ENCODE results near the gene PAGR1. TPM values are rescaled to one million over a fixed set of nuclear protein-coding genes. Genes with fewer than 3 reads are reported as not detected.

Gene PAGR1
- total and polyA plus RNA-seq, 2 of the 8 experiments (the other 6 are each of a cell fraction or from before 2014, with no cell fraction given), result 35.4 to 56.4 TPM

DNA sequence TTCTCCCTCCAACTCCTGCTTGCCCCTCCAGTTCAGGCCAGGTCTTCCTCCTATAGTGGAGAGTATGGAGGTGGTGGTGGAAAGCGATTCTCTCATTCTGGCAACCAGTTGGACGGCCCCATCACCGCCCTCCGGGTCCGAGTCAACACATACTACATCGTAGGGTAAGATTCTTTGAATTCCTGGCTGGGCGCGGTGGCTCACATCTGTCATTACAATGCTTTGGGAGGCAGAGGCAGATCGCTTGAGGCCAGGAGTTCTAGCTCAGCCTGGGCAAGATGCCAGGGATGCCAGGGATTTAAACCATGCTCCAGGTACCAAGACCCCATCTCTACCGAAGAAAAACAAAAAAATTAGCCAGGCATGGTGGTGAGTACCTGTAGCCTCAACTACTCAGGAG lies 36.5 kb upstream of the PAGR1 start:
- H4K91ac ChIP-seq (replicated peaks; ENCODE audit: insufficient read length, low read length), result no peak overlapping the region
- H3K79me2 ChIP-seq (ENCODE audit: control insufficient read depth in 1 of 2, insufficient read depth in 2 of 2, low read length in 2 of 2), result no peaks in the 10 kb centered on the region
- no peak overlapping the region for H3K4me2 ChIP-seq (ENCODE audit: insufficient read depth in 1 of 2, low read depth in 2 of 2, low read length in 2 of 2)
- no peaks in the 10 kb centered on the region for H3K4me1 ChIP-seq (replicated peaks in 1 of 4; ENCODE audit: control insufficient read depth in 3 of 4, insufficient read depth in 4 of 4, low read length in 3 of 4)
- 91% methylated on average over 10 of the region's 10 CpGs; no CpG with 5 or more reads in 1 of the 2 experiments for WGBS, 2 experiments (ENCODE audit: extremely low coverage in 1 of 2, insufficient coverage in 1 of 2, insufficient read length in 1 of 2, insufficient replicate concordance in 2 of 2, low coverage in 1 of 2, low lambda C conversion rate in 2 of 2, missing lambda C conversion rate in 1 of 2)
- H3K23me2 ChIP-seq (ENCODE audit: low read depth, low read length), result no peaks in the 10 kb centered on the region
- FAIRE-seq (no peak), DNase-seq (ENCODE audit: low read depth in 1 of 2, low spot score in 2 of 2) (no peak)
- H3K9ac ChIP-seq (replicated peaks in 1 of 4; ENCODE audit: extremely low read depth in 1 of 4, low read depth in 3 of 4, low read length in 3 of 4), result no peak overlapping the region
- no peak overlapping the region for H2AFZ ChIP-seq (ENCODE audit: low read length)
- ChIA-PET POLR2A (ENCODE audit: partially characterized antibody) (interaction anchor here (0.9 to 3.2 kb wide), 7 partner anchors 8 to 38 kb away, joined by 3 to 16 read pairs (median 4); partner anchors contain the start of gene KIF22), CTCF (ENCODE audit: partially characterized antibody) (interaction anchor here (1.6 kb wide), 1 partner anchor 21 kb away, joined by 6 read pairs; no protein-coding TSS in a partner anchor)
- no peaks in the 10 kb centered on the region for H3K79me1 ChIP-seq (ENCODE audit: low read depth, low read length)
- 0 out of 2 replicates have a peak overlapping the region, but pooled peaks have one; percentile 28 for H2AK5ac ChIP-seq (ENCODE audit: low read depth, low read length)
- no peak overlapping the region for H3K18ac ChIP-seq (ENCODE audit: extremely low read depth, low read length)
- no peak overlapping the region for H3K23ac ChIP-seq (ENCODE audit: insufficient read length)
- no peaks in the 10 kb centered on the region for H3K9me3 ChIP-seq (ENCODE audit: insufficient read depth in 2 of 2, low read depth in 1 of 2, low read length in 1 of 2)
- H2BK15ac ChIP-seq (ENCODE audit: low read length), result no peak overlapping the region
- no peak overlapping the region for H2BK120ac ChIP-seq (replicated peaks; ENCODE audit: low read depth, low read length)
- no peak overlapping the region for H4K8ac ChIP-seq (ENCODE audit: extremely low read depth, insufficient read depth, low read length)
- no peak overlapping the region for H3K27ac ChIP-seq (ENCODE audit: low read depth, low read length)
- no peaks in the 10 kb centered on the region for H4K20me1 ChIP-seq (replicated peaks in 1 of 2; ENCODE audit: control insufficient read depth in 1 of 2, insufficient read depth in 2 of 2, low read length in 2 of 2)
- H2BK12ac ChIP-seq (ENCODE audit: low read depth, low read length), result 0 out of 2 replicates have a peak overlapping the region, but pooled peaks have one; percentile 39
- TF ChIP-seq E2F6 (IDR thresholded peaks at IDR 0.05), result no peak
- TF ChIP-seq RBBP5 (IDR thresholded peaks at IDR 0.05; ENCODE audit: borderline replicate concordance, low read depth, low read length), result no peak
- no peak for TF ChIP-seq YY1 (IDR thresholded peaks at IDR 0.05; ENCODE audit: low read depth, low read length)
- peak; percentile 82 for TF ChIP-seq TEAD4 (IDR thresholded peaks at IDR 0.05; ENCODE audit: low read depth, low read length)
- peak overlapping the region; percentile 72; the same call in 1 of the 2 replicates for H2BK20ac ChIP-seq (ENCODE audit: low read length)
- H3K4ac ChIP-seq (replicated peaks; ENCODE audit: insufficient read length, low read depth, low read length), result no peak overlapping the region
- H3K36me3 ChIP-seq (ENCODE audit: control insufficient read depth in 2 of 4, insufficient read depth in 4 of 4, low read length in 3 of 4), result no peaks in the 10 kb centered on the region
- no peak overlapping the region for H3K14ac ChIP-seq (ENCODE audit: insufficient read length)
- peaks cover 0 to 2% (median 0%) of the 10 kb centered on the region in 4 experiments; a peak in 2 of 7 replicates for H3K27me3 ChIP-seq (replicated peaks in 1 of 4; ENCODE audit: control insufficient read depth in 3 of 4, extremely low read depth in 1 of 4, insufficient read depth in 3 of 4, low read length in 3 of 4)
- H3K56ac ChIP-seq (replicated peaks; ENCODE audit: insufficient read length, low read depth, low read length), result no peak overlapping the region
- H2BK5ac ChIP-seq (ENCODE audit: low read depth, low read length), result no peak overlapping the region
- no peak overlapping the region for H4K5ac ChIP-seq (ENCODE audit: insufficient read length, low read depth, low read length)
- H3K4me3 ChIP-seq (ENCODE audit: extremely low read depth in 1 of 4, insufficient read depth in 2 of 4, low read depth in 3 of 4, low read length in 4 of 4), result no peak overlapping the region
